ENCODE results near the gene PTPRN2.
"Not testable (repeated sequence)": the region's sequence is repeated elsewhere in the genome, so short reads cannot be mapped to it uniquely, and the experiment has no call there.

The PTPRN2 gene

GRCh38 chr7:158322616-158323530, 264.8 kb downstream of the PTPRN2 start:
- DNase-seq (ENCODE audit: low read depth in 2 of 2): no peak

GRCh38 chr7:158321936-158322615, 265.5 kb downstream of the PTPRN2 start:
- no peak for DNase-seq (ENCODE audit: low read depth in 2 of 2)

- DNase-seq (ENCODE audit: low read depth in 2 of 2): no peak
Observed at GRCh38 chr7:158321056-158321700, 266.4 kb downstream of the PTPRN2 start.

GRCh38 chr7:158320328-158320727, 267.3 kb downstream of the PTPRN2 start:
- DNase-seq (ENCODE audit: low read depth in 2 of 2): no peak

- no peak for DNase-seq (ENCODE audit: low read depth in 2 of 2)
Observed at GRCh38 chr7:158318511-158318913, 269.1 kb downstream of the PTPRN2 start.

- no peak for DNase-seq (ENCODE audit: low read depth in 2 of 2)
Observed at GRCh38 chr7:158317238-158318205, 270.1 kb downstream of the PTPRN2 start.

- DNase-seq (ENCODE audit: low read depth in 2 of 2): no peak
Observed at GRCh38 chr7:158316466-158317031, 271.1 kb downstream of the PTPRN2 start.

- no peak for DNase-seq (ENCODE audit: low read depth in 2 of 2)
Observed at GRCh38 chr7:158315881-158316280, 271.7 kb downstream of the PTPRN2 start.

- DNase-seq (ENCODE audit: low read depth in 2 of 2): no peak
Observed at GRCh38 chr7:158315326-158315725, 272.3 kb downstream of the PTPRN2 start.

GRCh38 chr7:158314394-158314793, 273.2 kb downstream of the PTPRN2 start:
- no peak for DNase-seq (ENCODE audit: low read depth in 2 of 2)

- DNase-seq (ENCODE audit: low read depth in 2 of 2): no peak
Observed at GRCh38 chr7:158313931-158314330, 273.7 kb downstream of the PTPRN2 start.

GRCh38 chr7:158312789-158313188, 274.8 kb downstream of the PTPRN2 start:
- no peak for DNase-seq (ENCODE audit: low read depth in 2 of 2)

- DNase-seq (ENCODE audit: low read depth in 2 of 2): no peak
Observed at GRCh38 chr7:158311791-158312190, 275.8 kb downstream of the PTPRN2 start.

- DNase-seq (ENCODE audit: low read depth in 2 of 2): no peak
Observed at GRCh38 chr7:158310924-158311666, 276.5 kb downstream of the PTPRN2 start.

- DNase-seq (ENCODE audit: low read depth in 2 of 2): no peak
Observed at GRCh38 chr7:158309868-158310763, 277.5 kb downstream of the PTPRN2 start.

GRCh38 chr7:158308001-158308400, 279.6 kb downstream of the PTPRN2 start:
- no peak for DNase-seq (ENCODE audit: low read depth in 2 of 2)

- DNase-seq (ENCODE audit: low read depth in 2 of 2): not testable (repeated sequence)
Observed at GRCh38 chr7:158304072-158304471, 283.6 kb downstream of the PTPRN2 start.

- no peak for DNase-seq (ENCODE audit: low read depth in 2 of 2)
Observed at GRCh38 chr7:158303121-158303520, 284.5 kb downstream of the PTPRN2 start.

Measured in activated CD4-positive, alpha-beta T cell treated with anti-CD3 and anti-CD28 coated beads for 24 hours (primary cell).